Muscle layer of duodenum (tissue), 2 donors: ENCODE results near the gene UBL4A.

Source experiments
- H3K27ac ChIP-seq: one replicate; pipeline ENCODE4 v1.7.0; 2013; ENCODE audit warnings: mild to moderate bottlenecking, low read length
- H3K27me3 ChIP-seq: one replicate; pipeline ENCODE4 v1.7.0; 2013; ENCODE audit warnings: low read depth, mild to moderate bottlenecking, control low read depth, low read length
- H3K36me3 ChIP-seq, 2 donors: one replicate each; pipeline ENCODE4 v1.7.0; 2013; ENCODE audit warnings: low read length in 2 of 2, control low read depth in 1 of 2, mild to moderate bottlenecking in 1 of 2; ENCODE audit not compliant: insufficient read depth in 2 of 2, control insufficient read depth in 1 of 2
- H3K4me1 ChIP-seq, 2 donors: one replicate each; pipeline ENCODE4 v1.7.0; 2013; ENCODE audit warnings: low read length in 2 of 2, mild to moderate bottlenecking in 2 of 2, control low read depth in 1 of 2, moderate library complexity in 1 of 2; ENCODE audit not compliant: insufficient read depth in 2 of 2, control insufficient read depth in 1 of 2
- H3K4me3 ChIP-seq, 2 donors: one replicate each; pipeline ENCODE4 v1.7.0; 2013; ENCODE audit warnings: low read length in 2 of 2, low read depth in 1 of 2, mild to moderate bottlenecking in 1 of 2
- H3K9me3 ChIP-seq, 2 donors: one replicate each; pipeline ENCODE4 v1.7.0; 2013; ENCODE audit warnings: low read length in 2 of 2, control low read depth in 1 of 2, mild to moderate bottlenecking in 1 of 2; ENCODE audit not compliant: control insufficient read depth in 1 of 2
- donor health status: healthy.

The UBL4A gene

DNA sequence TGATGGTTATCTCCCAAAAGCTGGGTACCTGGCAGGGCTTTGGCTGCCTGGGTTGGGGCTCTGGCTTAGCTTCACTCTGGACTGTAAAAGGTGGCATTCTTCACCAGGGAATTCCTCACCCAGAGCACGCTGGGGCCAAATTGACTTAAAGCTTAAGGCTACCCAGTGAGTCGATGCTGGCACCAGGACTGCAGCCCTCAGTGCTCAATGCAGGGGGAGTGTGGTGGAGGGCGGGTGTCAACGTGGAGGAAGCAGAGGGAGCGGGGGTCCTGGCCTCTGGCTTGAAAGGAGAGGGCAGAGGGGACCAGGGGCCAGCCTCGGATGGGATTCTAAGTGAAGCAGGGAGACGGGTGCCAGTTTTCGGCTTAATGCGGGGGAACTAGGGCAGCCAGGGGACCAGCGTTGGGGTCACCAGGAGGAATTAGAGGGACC is 42.9 kb downstream of the UBL4A start:
- Histone ChIP-seq H3K36me3 (peaks cover 0 to 32% of the 10 kb centered on the region in 2 donors), H3K27ac (no peak overlapping the region), H3K4me1 (peaks cover 0 to 27% of the 10 kb centered on the region in 2 donors), H3K4me3 (no peak overlapping the region), H3K9me3 (no peaks in the 10 kb centered on the region), H3K27me3 (no peaks in the 10 kb centered on the region)

DNA sequence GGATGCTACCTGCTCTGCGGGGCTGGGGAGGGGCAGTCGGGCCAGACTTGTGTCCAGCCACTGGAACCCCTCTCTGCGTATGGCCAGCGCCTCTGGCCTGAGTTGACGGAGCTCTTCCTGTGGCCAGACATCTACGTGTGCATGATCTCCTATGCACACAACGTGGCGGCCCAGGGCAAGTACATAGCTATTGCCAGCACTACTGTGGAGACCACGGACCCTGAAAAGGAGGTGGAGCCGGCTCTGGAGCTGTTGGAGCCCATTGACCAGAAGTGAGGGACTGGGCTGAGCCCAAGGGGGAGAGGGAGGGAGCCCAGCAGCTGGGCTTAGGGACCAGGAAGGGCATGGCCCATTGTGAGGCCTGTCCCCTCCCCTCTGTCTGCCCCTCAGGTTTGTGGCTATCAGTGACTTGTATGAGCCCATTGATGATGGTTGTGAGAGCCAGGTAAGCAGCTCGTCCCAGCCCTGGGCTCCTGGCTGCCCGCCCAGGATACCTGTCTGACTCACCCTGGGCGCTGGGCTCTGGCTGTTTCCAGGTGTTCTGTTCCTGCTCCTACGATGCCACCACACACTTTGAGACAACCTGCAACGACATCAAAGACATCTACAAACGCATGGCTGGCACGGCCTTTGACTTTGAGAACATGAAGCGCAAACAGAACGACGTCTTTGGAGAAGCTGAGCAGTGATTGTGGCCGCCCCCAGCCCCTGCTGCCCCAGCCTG is 44.3 kb downstream of the UBL4A start:
- H3K27ac ChIP-seq: no peak overlapping the region
- H3K36me3 ChIP-seq: peaks cover 0 to 28% of the 10 kb centered on the region in 2 donors
- peaks cover 2 to 31% of the 10 kb centered on the region in 2 donors for H3K4me1 ChIP-seq
- H3K4me3 ChIP-seq: no peak overlapping the region
- H3K9me3 ChIP-seq: no peaks in the 10 kb centered on the region
- H3K27me3 ChIP-seq: no peaks in the 10 kb centered on the region

GRCh38 chrX:154441564-154441963 is 44.9 kb downstream of the UBL4A start:
- peaks cover 2 to 31% of the 10 kb centered on the region in 2 donors for H3K4me1 ChIP-seq

GRCh38 chrX:154440623-154441357 is 45.6 kb downstream of the UBL4A start:
- no peak overlapping the region for H3K4me3 ChIP-seq

More at GRCh38 chrX:154441564-154441963, 44.9 kb downstream of the UBL4A start:
- Histone ChIP-seq H3K27me3 (no peaks in the 10 kb centered on the region), H3K36me3 (peaks cover 0 to 24% of the 10 kb centered on the region in 2 donors), H3K27ac (no peak overlapping the region), H3K9me3 (no peaks in the 10 kb centered on the region), H3K4me3 (no peak overlapping the region)

GRCh38 chrX:154439841-154440240 is 46.6 kb downstream of the UBL4A start:
- no peak overlapping the region for H3K27ac ChIP-seq

More at GRCh38 chrX:154440623-154441357, 45.6 kb downstream of the UBL4A start:
- Histone ChIP-seq H3K27ac (no peak overlapping the region), H3K27me3 (no peaks in the 10 kb centered on the region), H3K36me3 (peaks cover 0 to 24% of the 10 kb centered on the region in 2 donors), H3K4me1 (peaks cover 2 to 33% of the 10 kb centered on the region in 2 donors), H3K9me3 (no peaks in the 10 kb centered on the region)

DNA sequence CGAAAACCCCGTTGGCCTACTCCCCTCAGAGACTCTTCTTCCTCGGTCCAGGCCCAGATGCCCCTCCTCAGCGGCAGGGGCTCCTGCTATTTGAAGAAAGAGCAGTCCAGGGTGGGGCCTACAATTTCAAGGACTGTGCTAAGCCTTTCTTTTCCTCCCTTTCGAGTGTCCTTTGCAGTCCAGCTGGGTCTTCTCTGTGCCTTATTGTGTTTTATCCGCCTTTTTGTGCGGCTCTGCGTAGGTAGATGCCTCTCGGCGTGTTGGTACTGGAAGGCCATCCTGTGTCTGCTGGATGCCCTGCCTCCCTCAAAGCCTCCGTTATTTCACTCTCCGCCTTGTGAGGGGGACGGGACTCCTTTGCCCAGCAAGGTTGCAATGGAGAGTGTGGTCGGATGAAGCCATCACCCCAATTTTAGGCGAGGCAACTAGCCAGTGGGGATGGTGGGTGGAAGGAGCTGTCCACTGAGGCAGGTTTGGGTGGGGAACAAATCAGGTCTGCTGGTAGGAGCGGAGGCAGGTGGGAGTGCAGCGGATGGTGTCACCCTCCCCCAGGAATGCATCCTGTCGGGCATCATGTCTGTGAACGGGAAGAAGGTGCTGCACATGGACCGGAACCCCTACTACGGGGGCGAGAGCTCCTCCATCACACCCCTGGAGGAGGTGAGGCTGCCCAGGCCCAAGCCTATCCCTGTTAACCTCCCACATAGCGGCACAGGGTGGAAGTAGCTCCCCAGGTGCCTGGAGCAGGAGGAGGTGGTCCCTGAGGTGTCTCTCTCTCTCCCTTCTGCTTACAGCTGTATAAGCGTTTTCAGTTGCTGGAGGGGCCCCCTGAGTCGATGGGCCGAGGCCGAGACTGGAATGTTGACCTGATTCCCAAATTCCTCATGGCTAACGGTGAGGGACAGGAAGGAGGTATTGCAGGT is 48.2 kb downstream of the UBL4A start:
- Histone ChIP-seq H3K36me3 (peaks cover 5 to 32% of the 10 kb centered on the region in 2 donors), H3K9me3 (no peaks in the 10 kb centered on the region), H3K4me1 (peaks cover 2 to 16% of the 10 kb centered on the region in 2 donors), H3K27ac (no peak overlapping the region), H3K4me3 (peak overlapping the region; percentile 68 to 69), H3K27me3 (no peaks in the 10 kb centered on the region)

More at GRCh38 chrX:154439841-154440240, 46.6 kb downstream of the UBL4A start:
- H3K27me3 ChIP-seq: no peaks in the 10 kb centered on the region
- no peak overlapping the region for H3K4me3 ChIP-seq
- H3K36me3 ChIP-seq: peaks cover 0 to 24% of the 10 kb centered on the region in 2 donors
- H3K4me1 ChIP-seq: peaks cover 2 to 23% of the 10 kb centered on the region in 2 donors
- no peaks in the 10 kb centered on the region for H3K9me3 ChIP-seq

DNA sequence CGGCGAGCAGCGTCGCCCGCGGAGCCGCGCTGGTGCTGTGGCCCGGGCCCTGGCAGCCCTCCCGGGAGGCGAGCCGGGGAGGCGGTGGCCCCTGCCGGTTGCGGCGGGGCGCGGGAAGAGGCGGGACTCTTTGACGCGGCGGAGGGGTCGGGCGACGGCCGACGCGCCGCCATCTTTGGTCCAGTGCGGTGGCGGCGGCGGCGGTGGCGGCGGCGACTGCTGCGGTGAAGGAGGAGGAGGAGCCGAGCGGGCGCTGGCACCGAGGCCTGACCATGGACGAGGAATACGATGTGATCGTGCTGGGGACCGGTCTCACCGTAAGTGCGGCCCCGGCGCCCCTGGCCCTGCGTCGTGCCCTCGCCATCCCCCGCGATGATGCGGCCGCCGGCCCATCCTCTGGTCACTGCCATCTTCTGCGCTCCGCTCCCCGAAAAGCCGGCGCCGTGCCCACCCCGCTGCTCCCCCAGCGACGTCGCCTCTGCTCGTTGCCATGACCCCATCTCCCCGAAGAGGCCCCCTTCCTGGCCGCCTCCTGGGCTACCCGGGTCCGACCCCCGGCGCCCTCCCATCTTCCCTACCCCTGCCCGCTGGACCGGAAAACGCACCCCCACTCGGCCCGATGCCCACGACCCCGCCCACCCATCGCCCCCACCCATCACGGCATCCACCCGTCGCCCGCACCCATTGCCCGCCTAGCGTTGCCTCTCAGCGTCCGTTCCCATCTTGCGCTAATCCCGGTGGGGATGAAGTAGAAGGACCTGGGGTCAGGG is 49.2 kb downstream of the UBL4A start, which contains the start of gene GDI1:
GDI1 (plus strand) TSS at position 172 of the 770 bp plus-strand sequence; CDS start at position 273, 101 bp downstream.
- no peaks in the 10 kb centered on the region for H3K9me3 ChIP-seq
- peaks cover 2 to 16% of the 10 kb centered on the region in 2 donors for H3K4me1 ChIP-seq
- peak within 1 kb of the TSS; percentile 68 to 69 for H3K4me3 ChIP-seq
- peaks cover 8 to 34% of the 10 kb centered on the region in 2 donors for H3K36me3 ChIP-seq
- no peak within 1 kb of the TSS for H3K27ac ChIP-seq
- H3K27me3 ChIP-seq: no peaks in the 10 kb centered on the region

- Histone ChIP-seq H3K36me3 (peaks cover 8 to 32% of the 10 kb centered on the region in 2 donors), H3K27ac (no peak overlapping the region), H3K4me3 (peak overlapping the region in 1 of 2 donors; percentile 42)
Measured at GRCh38 chrX:154436374-154436982, 49.9 kb downstream of the UBL4A start.

GRCh38 chrX:154435171-154435733 is 51.2 kb downstream of the UBL4A start:
- no peaks in the 10 kb centered on the region for H3K27me3 ChIP-seq
- H3K36me3 ChIP-seq: peaks cover 8 to 29% of the 10 kb centered on the region in 2 donors
- no peak overlapping the region for H3K4me3 ChIP-seq
- peaks cover 2 to 21% of the 10 kb centered on the region in 2 donors for H3K4me1 ChIP-seq
- H3K9me3 ChIP-seq: no peaks in the 10 kb centered on the region
- no peak overlapping the region for H3K27ac ChIP-seq

More at GRCh38 chrX:154436374-154436982, 49.9 kb downstream of the UBL4A start:
- Histone ChIP-seq H3K9me3 (no peaks in the 10 kb centered on the region), H3K4me1 (peaks cover 2 to 16% of the 10 kb centered on the region in 2 donors), H3K27me3 (no peaks in the 10 kb centered on the region)
